Suprapubic skin (tissue), 4 donors: Measurements from ENCODE around the gene RWDD4. TPM values are rescaled to one million over a fixed set of nuclear protein-coding genes. Genes with fewer than 3 reads are reported as not detected.

Experiments used
- DNase-seq, 2 donors: peaks; one replicate each; pipeline ENCODE4 v3.0.0-alpha.2; 2019; ENCODE audit warnings: low spot score in 2 of 2
- H3K27ac ChIP-seq: fragments of 200-600 bp; sonication (generic); one replicate; pipeline ENCODE4 v1.5.1; 2019
- H3K27me3 ChIP-seq: fragments of 200-600 bp; sonication (generic); one replicate; pipeline ENCODE4 v1.5.1; 2019
- H3K36me3 ChIP-seq: fragments of 200-600 bp; sonication (generic); one replicate; pipeline ENCODE4 v1.5.1; 2019
- H3K4me1 ChIP-seq: fragments of 200-600 bp; sonication (generic); one replicate; pipeline ENCODE4 v1.5.1; 2019
- H3K4me3 ChIP-seq: fragments of 200-600 bp; sonication (generic); one replicate; pipeline ENCODE4 v1.5.1; 2019; ENCODE audit warnings: mild to moderate bottlenecking
- H3K9me3 ChIP-seq: fragments of 200-600 bp; sonication (generic); one replicate; pipeline ENCODE4 v1.5.1; 2019
- EP300 ChIP-seq: sonication (generic); formaldehyde crosslinking; IDR thresholded peaks from one replicate; pipeline ENCODE4 v1.6.1; 2017; ENCODE audit warnings: antibody characterized with exemption
- POLR2A ChIP-seq, 2 donors: fragments of 450-650 bp; IDR thresholded peaks; one replicate each; pipeline ENCODE4 v1.6.1; 2017; ENCODE audit warnings: antibody characterized with exemption in 2 of 2, mild to moderate bottlenecking in 2 of 2, moderate library complexity in 2 of 2
- POLR2AphosphoS5 ChIP-seq, 3 donors: sonication (generic); formaldehyde crosslinking; IDR thresholded peaks; one replicate each; pipeline ENCODE4 v1.6.1; 2017; ENCODE audit warnings: antibody characterized with exemption in 3 of 3
- WGBS: methylation state at CpG from one replicate; pipeline ENCODE4 v1.1.5; 2018; 5-methylcytosine and 5-hydroxymethylcytosine counted together
- total RNA-seq, 4 donors: library from RNA; depleted of rRNA; stranded (reverse); fragments of >200 nt; gene quantifications; one replicate each; pipeline ENCODE4 v1.1.0, GENCODE V29; 2016
- TF ChIP-seq, protein P1 (sequence below), 2 donors: fragments of 200-600 bp in 1 of 2; fragments of 450-650 bp in 1 of 2; sonication (generic) in 1 of 2; IDR thresholded peaks; one replicate each; pipeline ENCODE4 v1.5.1; 2016 to 2019; ENCODE audit warnings: antibody characterized with exemption in 2 of 2, mild to moderate bottlenecking in 1 of 2, moderate library complexity in 1 of 2

Gene RWDD4
- total RNA-seq, 4 donors from 2014 or later: 18.6 to 25.3 (median 21.6) TPM

DNA sequence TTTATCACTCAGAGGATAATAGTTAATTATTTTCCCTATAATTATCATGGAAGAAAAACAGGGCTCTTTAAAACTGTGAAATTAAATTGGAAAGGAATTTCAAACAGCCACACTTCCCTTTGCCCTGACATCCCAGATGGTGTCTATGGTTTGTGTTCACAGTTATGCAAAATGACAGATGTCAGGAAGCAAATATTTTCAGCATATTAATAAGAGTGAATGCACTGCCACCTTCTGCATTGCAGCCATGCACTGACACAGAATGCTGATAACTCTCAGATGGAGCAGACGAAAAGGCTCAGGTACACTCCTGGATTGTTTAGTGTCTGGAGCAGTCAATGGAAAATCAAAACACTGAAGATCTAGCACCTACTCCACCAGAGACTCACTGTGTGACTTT, 57.6 kb downstream of the RWDD4 start:
- WGBS: 75% methylated on average over 1 of the region's 1 CpG

DNA sequence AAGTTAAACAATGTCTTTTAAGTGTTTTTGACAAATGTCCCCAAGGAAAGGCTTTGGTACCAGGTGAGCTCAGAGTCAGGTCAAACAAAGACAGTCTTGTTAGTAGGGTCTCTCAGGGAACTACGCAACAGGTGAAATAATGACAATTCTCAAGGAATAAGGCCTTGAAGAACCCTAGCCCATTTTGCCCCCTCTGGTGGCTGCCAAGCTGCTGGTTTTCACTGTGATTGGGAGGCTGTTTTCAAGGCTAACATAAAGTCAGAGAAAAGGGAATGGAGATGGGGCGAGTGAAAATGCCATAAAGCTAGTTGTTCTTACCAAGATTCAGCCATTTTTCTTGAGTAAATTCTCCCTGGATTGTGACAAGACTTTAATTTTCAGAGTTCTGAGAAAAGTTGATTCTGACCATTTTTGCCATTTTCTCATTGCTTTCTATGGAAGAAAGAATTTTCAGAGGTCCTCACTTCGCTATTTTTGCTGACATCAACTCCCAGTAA, 58.7 kb downstream of the RWDD4 start:
- Histone ChIP-seq H3K4me1 (no peaks in the 10 kb centered on the region), H3K9me3 (no peaks in the 10 kb centered on the region), H3K36me3 (no peaks in the 10 kb centered on the region), H3K27ac (no peak overlapping the region), H3K4me3 (no peak overlapping the region), H3K27me3 (no peaks in the 10 kb centered on the region)
- 99% methylated on average over 3 of the region's 3 CpGs for WGBS
- TF ChIP-seq EP300 (no peak), POLR2AphosphoS5 (IDR thresholded peaks at IDR 0.05) (no peak), POLR2A (IDR thresholded peaks at IDR 0.05) (no peak)
- TF ChIP-seq, protein P1, sequence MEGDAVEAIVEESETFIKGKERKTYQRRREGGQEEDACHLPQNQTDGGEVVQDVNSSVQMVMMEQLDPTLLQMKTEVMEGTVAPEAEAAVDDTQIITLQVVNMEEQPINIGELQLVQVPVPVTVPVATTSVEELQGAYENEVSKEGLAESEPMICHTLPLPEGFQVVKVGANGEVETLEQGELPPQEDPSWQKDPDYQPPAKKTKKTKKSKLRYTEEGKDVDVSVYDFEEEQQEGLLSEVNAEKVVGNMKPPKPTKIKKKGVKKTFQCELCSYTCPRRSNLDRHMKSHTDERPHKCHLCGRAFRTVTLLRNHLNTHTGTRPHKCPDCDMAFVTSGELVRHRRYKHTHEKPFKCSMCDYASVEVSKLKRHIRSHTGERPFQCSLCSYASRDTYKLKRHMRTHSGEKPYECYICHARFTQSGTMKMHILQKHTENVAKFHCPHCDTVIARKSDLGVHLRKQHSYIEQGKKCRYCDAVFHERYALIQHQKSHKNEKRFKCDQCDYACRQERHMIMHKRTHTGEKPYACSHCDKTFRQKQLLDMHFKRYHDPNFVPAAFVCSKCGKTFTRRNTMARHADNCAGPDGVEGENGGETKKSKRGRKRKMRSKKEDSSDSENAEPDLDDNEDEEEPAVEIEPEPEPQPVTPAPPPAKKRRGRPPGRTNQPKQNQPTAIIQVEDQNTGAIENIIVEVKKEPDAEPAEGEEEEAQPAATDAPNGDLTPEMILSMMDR (IDR thresholded peaks at IDR 0.05): no peak
- no peak for DNase-seq

More for the DNA sequence above, 57.6 kb downstream of the RWDD4 start:
- Histone ChIP-seq H3K4me3 (no peak overlapping the region), H3K9me3 (no peaks in the 10 kb centered on the region), H3K27me3 (no peaks in the 10 kb centered on the region), H3K36me3 (no peaks in the 10 kb centered on the region), H3K4me1 (no peaks in the 10 kb centered on the region), H3K27ac (no peak overlapping the region)
- TF ChIP-seq, protein P1 (IDR thresholded peaks at IDR 0.05): no peak
- TF ChIP-seq POLR2A (IDR thresholded peaks at IDR 0.05) (no peak), POLR2AphosphoS5 (IDR thresholded peaks at IDR 0.05) (no peak), EP300 (no peak)
- DNase-seq: no peak

DNA sequence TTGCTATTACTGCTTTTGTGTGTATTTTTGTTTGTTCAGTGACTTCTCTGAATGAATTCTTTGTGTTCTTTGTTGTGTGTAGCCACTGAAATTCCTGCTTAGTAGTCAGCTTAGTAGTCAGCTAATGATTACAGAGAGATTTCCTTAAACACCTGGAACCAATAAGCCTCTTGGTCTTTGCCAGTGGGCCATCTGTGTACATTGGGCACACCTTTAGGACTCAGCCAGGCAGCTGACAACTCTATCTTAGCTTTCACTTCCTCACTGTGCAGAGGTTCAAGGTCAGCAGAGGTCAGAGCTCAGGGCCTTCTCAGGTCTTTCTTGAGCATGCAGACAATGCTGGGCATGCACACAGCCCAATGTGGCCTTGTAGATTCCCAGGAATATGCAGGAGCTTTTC, 59.3 kb downstream of the RWDD4 start:
- Histone ChIP-seq H3K27me3 (no peaks in the 10 kb centered on the region), H3K4me1 (no peaks in the 10 kb centered on the region), H3K4me3 (no peak overlapping the region), H3K27ac (no peak overlapping the region), H3K36me3 (no peaks in the 10 kb centered on the region), H3K9me3 (no peaks in the 10 kb centered on the region)
- no peak for DNase-seq
- TF ChIP-seq EP300 (no peak), POLR2AphosphoS5 (IDR thresholded peaks at IDR 0.05) (no peak), POLR2A (IDR thresholded peaks at IDR 0.05) (no peak)
- TF ChIP-seq, protein P1 (IDR thresholded peaks at IDR 0.05): no peak

- Histone ChIP-seq H3K36me3 (no peaks in the 10 kb centered on the region), H3K4me1 (no peaks in the 10 kb centered on the region), H3K9me3 (no peaks in the 10 kb centered on the region), H3K27me3 (no peaks in the 10 kb centered on the region), H3K27ac (no peak overlapping the region), H3K4me3 (no peak overlapping the region)
- no peak for TF ChIP-seq POLR2AphosphoS5 (IDR thresholded peaks at IDR 0.05)
- TF ChIP-seq POLR2A (IDR thresholded peaks at IDR 0.05): no peak
- no peak for TF ChIP-seq EP300
- TF ChIP-seq, protein P1 (IDR thresholded peaks at IDR 0.05): no peak
- no peak for DNase-seq
These were observed 59.7 kb downstream of the RWDD4 start for GRCh38 chr4:183599284-183599683.

- TF ChIP-seq POLR2AphosphoS5 (IDR thresholded peaks at IDR 0.05) (no peak), EP300 (no peak), POLR2A (IDR thresholded peaks at IDR 0.05) (no peak)
- TF ChIP-seq, protein P1 (IDR thresholded peaks at IDR 0.05): no peak
- Histone ChIP-seq H3K36me3 (no peaks in the 10 kb centered on the region), H3K4me3 (no peak overlapping the region), H3K4me1 (no peaks in the 10 kb centered on the region), H3K27ac (no peak overlapping the region), H3K27me3 (no peaks in the 10 kb centered on the region), H3K9me3 (no peaks in the 10 kb centered on the region)
- WGBS: 82% methylated on average over 2 of the region's 2 CpGs
- no peak for DNase-seq
These were observed 62.8 kb downstream of the RWDD4 start for GRCh38 chr4:183596067-183596757.
